Spleen (tissue), 11 donors: ENCODE results near the gene PHLDA2. TPM values are rescaled to one million over a fixed set of nuclear protein-coding genes. Genes with fewer than 3 reads are reported as not detected.

Experiments used
- DNase-seq: peaks from one replicate; pipeline ENCODE4 v3.0.0-alpha.2; 2020
- H3K27ac ChIP-seq, 8 donors: fragments of 200-600 bp; sonication (generic) in 7 of 8; 1 replicate in 4 of 8; 2 replicates in 4 of 8; pipeline versions ENCODE4 v1.5.0 to v1.8.0; 2016 to 2021; ENCODE audit warnings: inconsistent platforms in 4 of 8, mild to moderate bottlenecking in 4 of 8, moderate library complexity in 1 of 8
- H3K27me3 ChIP-seq, 7 donors: fragments of 200-600 bp; sonication (generic) in 6 of 7; replicated peaks in 1 of 7; 1 replicate in 4 of 7; 2 replicates in 3 of 7; pipeline versions ENCODE4 v1.5.0 to v1.8.0; 2016 to 2021; ENCODE audit warnings: inconsistent platforms in 3 of 7, mild to moderate bottlenecking in 1 of 7
- H3K36me3 ChIP-seq, 6 donors: fragments of 200-600 bp; sonication (generic) in 5 of 6; 1 replicate in 4 of 6; 2 replicates in 2 of 6; pipeline versions ENCODE4 v1.5.0 to v1.8.0; 2016 to 2021; ENCODE audit warnings: inconsistent platforms in 2 of 6
- H3K4me1 ChIP-seq, 6 donors: fragments of 200-600 bp; sonication (generic) in 5 of 6; 1 replicate in 3 of 6; 2 replicates in 3 of 6; pipeline versions ENCODE4 v1.5.0 to v1.8.0; 2016 to 2021; ENCODE audit warnings: inconsistent platforms in 3 of 6
- H3K4me3 ChIP-seq, 8 donors: fragments of 200-600 bp; sonication (generic) in 7 of 8; 1 replicate in 4 of 8; 2 replicates in 4 of 8; pipeline versions ENCODE4 v1.5.0 to v1.8.0; 2016 to 2021; ENCODE audit warnings: inconsistent platforms in 4 of 8, mild to moderate bottlenecking in 4 of 8, moderate library complexity in 2 of 8
- H3K9me3 ChIP-seq, 8 donors: fragments of 200-600 bp; sonication (generic) in 7 of 8; 1 replicate in 4 of 8; 2 replicates in 4 of 8; pipeline versions ENCODE4 v1.5.0 to v1.8.0; 2016 to 2021; ENCODE audit warnings: inconsistent platforms in 4 of 8
- POLR2A ChIP-seq, 3 donors: fragments of 450-650 bp; IDR thresholded peaks; one replicate each; pipeline ENCODE4 v1.5.1; 2017; ENCODE audit warnings: antibody characterized with exemption in 3 of 3, mild to moderate bottlenecking in 1 of 3
- POLR2AphosphoS5 ChIP-seq, 3 donors: sonication (generic); formaldehyde crosslinking; IDR thresholded peaks; one replicate each; pipeline ENCODE4 v1.5.1; 2017; ENCODE audit warnings: antibody characterized with exemption in 3 of 3
- WGBS, 5 donors: extraction: QIAGEN DNeasy Blood & Tissue Kit in 3 of 5; methylation state at CpG; one replicate each; pipeline versions ENCODE4 v1.1.5 to v1.1.7; 2013 to 2018; 5-methylcytosine and 5-hydroxymethylcytosine counted together
- intact Hi-C: fragments of 100-400 bp; cut with DNase I; formaldehyde crosslinking; loops from one replicate; pipeline ENCODE4 v1.15.0; 2023; ENCODE audit warnings: low total_unique reads
- polyA plus RNA-seq, 3 donors: library from polyadenylated mRNA; stranded (reverse); fragments of 200-250 nt; gene quantifications; one replicate each; pipeline ENCODE4 v1.2.1, GENCODE V29; 2013
- total RNA-seq, 7 donors: library from RNA; depleted of rRNA in 3 of 7; stranded (reverse); fragments of >200 nt in 3 of 7; fragmentation: NEBNext Ultra II Directional in 4 of 7; extraction: Animal tissue kit (Norgen Biotek cat#: 25700) in 4 of 7; gene quantifications; one replicate each; pipeline versions ENCODE4 v1.1.0 to v1.2.1, GENCODE V29; 2016 to 2021
- TF ChIP-seq, protein P1 (sequence below), 11 experiments: fragments of 200-600 bp in 7 of 11; fragments of 450-650 bp in 4 of 11; sonication (generic) in 4 of 11; IDR thresholded peaks in 8 of 11; conservative IDR thresholded peaks in 3 of 11; 1 replicate in 7 of 11; 2 replicates in 4 of 11; pipeline versions ENCODE4 v1.4.0 to v1.8.0; 2016 to 2021; ENCODE audit warnings: antibody characterized with exemption in 11 of 11, inconsistent platforms in 4 of 11, mild to moderate bottlenecking in 1 of 11
- donor health status: healthy with polysubstance abuse.
- donor health status: DM: no; HTN: no; CAD: no; lungs with moderate emphysema.
- donor health status: DM: no; HTN: no; CAD: no.
- donor health status: Bipolar disorder and iron deficiency.
- donor health status: healthy.
- donor health status: DM: no; HTN: no; CAD: no.
- donor health status: DM: yes; HTN: yes; CAD: no.

Gene PHLDA2
- total and polyA plus RNA-seq, 10 donors = 1.4 to 3.5 (median 1.7) TPM; not detected in 1

- Histone ChIP-seq H3K4me1 (peaks cover 8 to 73% (median 48%) of the 10 kb centered on the region in 6 donors), H3K27ac (peak overlapping the region; percentile 58 to 87 (median 82)), H3K36me3 (no peaks in the 10 kb centered on the region), H3K27me3 (peaks cover 0 to 38% (median 13%) of the 10 kb centered on the region in 7 donors), H3K4me3 (peak overlapping the region; percentile 54 to 94 (median 70)), H3K9me3 (no peaks in the 10 kb centered on the region)
- WGBS, 5 donors = 0 to 1% (median 1%) methylated on average over 12 to 119 of the region's 119 CpGs
- intact Hi-C loops = no loop called here
- peak; percentile 84 for DNase-seq
- peak in 1 of 3 donors; percentile 7 for TF ChIP-seq POLR2A (IDR thresholded peaks at IDR 0.05)
- TF ChIP-seq, protein P1, sequence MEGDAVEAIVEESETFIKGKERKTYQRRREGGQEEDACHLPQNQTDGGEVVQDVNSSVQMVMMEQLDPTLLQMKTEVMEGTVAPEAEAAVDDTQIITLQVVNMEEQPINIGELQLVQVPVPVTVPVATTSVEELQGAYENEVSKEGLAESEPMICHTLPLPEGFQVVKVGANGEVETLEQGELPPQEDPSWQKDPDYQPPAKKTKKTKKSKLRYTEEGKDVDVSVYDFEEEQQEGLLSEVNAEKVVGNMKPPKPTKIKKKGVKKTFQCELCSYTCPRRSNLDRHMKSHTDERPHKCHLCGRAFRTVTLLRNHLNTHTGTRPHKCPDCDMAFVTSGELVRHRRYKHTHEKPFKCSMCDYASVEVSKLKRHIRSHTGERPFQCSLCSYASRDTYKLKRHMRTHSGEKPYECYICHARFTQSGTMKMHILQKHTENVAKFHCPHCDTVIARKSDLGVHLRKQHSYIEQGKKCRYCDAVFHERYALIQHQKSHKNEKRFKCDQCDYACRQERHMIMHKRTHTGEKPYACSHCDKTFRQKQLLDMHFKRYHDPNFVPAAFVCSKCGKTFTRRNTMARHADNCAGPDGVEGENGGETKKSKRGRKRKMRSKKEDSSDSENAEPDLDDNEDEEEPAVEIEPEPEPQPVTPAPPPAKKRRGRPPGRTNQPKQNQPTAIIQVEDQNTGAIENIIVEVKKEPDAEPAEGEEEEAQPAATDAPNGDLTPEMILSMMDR (IDR thresholded peaks at IDR 0.05 in 8 of 11, conservative IDR thresholded peaks at IDR 0.05 in 3 of 11) = no peak
- TF ChIP-seq POLR2AphosphoS5 (IDR thresholded peaks at IDR 0.05) = peak in 2 of 3 donors; percentile 54 to 60
These were observed 45.0 kb downstream of the PHLDA2 start for GRCh38 chr11:2883979-2884815.

GRCh38 chr11:2883640-2883978 lies 45.6 kb downstream of the PHLDA2 start:
- H3K27me3 ChIP-seq = peaks cover 0 to 38% (median 13%) of the 10 kb centered on the region in 7 donors
- no peaks in the 10 kb centered on the region for H3K36me3 ChIP-seq
- WGBS, 5 donors = 7 to 15% (median 8%) methylated on average over 17 to 24 of the region's 24 CpGs
- peak overlapping the region; percentile 54 to 94 (median 70) for H3K4me3 ChIP-seq
- TF ChIP-seq POLR2AphosphoS5 (IDR thresholded peaks at IDR 0.05) (no peak), POLR2A (IDR thresholded peaks at IDR 0.05) (no peak)
- TF ChIP-seq, protein P1 (IDR thresholded peaks at IDR 0.05 in 8 of 11, conservative IDR thresholded peaks at IDR 0.05 in 3 of 11) = no peak
- H3K9me3 ChIP-seq = no peaks in the 10 kb centered on the region
- intact Hi-C loops = no loop called here
- peaks cover 8 to 73% (median 48%) of the 10 kb centered on the region in 6 donors for H3K4me1 ChIP-seq
- H3K27ac ChIP-seq = peak overlapping the region in 7 of 8 donors; percentile 58 to 87 (median 83)
- no peak for DNase-seq

DNA sequence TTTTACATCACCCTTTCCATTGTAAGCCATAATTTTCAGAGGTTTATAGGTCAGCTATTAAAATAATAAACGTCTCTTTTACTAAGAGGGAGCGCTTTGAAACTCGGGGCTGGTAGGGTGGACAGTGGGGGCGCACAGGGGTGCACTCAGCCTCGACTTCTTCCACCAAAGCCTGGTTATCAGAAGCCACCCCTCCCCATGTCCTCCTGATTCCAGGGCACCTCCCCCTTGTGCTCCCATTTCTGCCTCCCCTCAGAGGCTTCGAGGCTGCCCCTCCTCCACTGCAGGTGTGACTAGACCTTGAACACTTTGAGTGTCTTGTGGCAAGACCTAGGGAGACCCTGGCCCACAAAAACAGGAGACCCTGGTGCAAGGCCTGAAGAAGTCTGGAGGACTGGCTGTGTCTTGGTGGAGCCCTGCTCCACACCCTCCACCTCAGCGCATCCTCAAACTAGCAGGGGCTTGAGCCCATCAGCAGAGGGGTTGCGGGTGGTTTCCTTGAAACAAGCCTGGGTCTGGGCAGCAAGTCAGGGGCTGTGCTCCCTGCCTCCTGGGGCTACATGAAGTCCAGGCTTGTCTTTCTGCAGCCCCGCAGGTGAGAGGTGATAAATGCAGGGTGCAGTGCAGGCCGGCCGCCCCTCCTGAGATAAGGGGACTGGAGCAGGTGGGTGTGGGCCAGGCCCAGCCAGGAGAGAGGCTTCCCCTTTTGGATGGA lies 46.7 kb downstream of the PHLDA2 start:
- TF ChIP-seq, protein P1 (IDR thresholded peaks at IDR 0.05 in 8 of 11, conservative IDR thresholded peaks at IDR 0.05 in 3 of 11) = no peak
- TF ChIP-seq POLR2AphosphoS5 (IDR thresholded peaks at IDR 0.05) = no peak
- TF ChIP-seq POLR2A (IDR thresholded peaks at IDR 0.05) = no peak
- no peak for DNase-seq
- H3K27ac ChIP-seq = no peak overlapping the region
- H3K27me3 ChIP-seq = peaks cover 0 to 38% (median 13%) of the 10 kb centered on the region in 7 donors
- peak overlapping the region in 6 of 8 donors; percentile 54 to 94 (median 79) for H3K4me3 ChIP-seq
- WGBS, 5 donors = 79 to 88% (median 82%) methylated on average over 10 to 11 of the region's 11 CpGs
- intact Hi-C loops = no loop called here
- H3K36me3 ChIP-seq = no peaks in the 10 kb centered on the region
- peaks cover 8 to 62% (median 39%) of the 10 kb centered on the region in 6 donors for H3K4me1 ChIP-seq
- peaks cover 0 to under 1% (median 0%) of the 10 kb centered on the region in 8 donors for H3K9me3 ChIP-seq
